ENCODE measurements around the gene OPCML. TPM values are rescaled to one million over a fixed set of nuclear protein-coding genes. Genes with fewer than 3 reads are reported as not detected.
A peak's percentile ranks its signal among the peaks of the same experiment; 100 is the strongest.

Gene OPCML
- total RNA-seq, 1 donor from 2014 or later = 0.10 TPM

DNA sequence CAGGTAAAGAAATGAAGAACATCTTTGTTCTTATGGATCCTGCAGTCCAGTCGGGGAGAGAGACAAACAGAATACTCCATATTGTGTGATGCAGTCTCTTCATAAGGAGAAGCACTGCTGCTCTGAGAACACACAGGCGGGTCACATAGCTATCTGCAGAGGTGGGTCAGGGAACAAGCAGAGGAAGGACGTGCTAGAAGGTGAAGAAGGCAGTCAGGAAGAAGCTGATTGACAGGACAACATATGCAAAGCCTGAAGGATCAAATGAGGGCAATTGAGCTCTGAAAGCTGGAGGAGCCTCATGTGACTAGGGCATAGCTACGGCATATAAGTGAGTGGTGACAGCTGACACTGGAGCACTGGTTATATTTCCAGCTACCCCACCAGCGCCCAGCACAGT lies 122.5 kb downstream of the OPCML start:
- DNase-seq (ENCODE audit: low spot score) = no peak

DNA sequence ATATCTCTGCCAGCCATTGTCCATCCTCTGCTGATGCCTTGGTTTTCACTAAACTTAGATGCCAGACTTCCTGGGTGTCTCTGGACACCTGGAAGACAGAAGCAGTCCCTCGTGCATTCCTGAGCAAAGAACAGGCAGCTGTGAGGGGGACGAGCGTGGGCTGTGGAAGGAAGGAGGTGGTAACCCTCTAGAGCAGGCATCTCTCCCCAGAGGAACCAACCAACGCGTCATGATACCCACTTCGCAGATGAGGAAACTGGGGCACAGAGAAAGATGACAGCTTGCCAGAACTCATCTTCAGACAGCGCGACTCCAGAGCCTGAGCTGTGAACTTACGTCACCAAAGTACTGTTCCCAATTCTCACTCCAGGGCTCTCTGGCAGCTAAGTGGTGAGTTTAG lies 123.4 kb downstream of the OPCML start:
- DNase-seq (ENCODE audit: low spot score) = no peak

DNA sequence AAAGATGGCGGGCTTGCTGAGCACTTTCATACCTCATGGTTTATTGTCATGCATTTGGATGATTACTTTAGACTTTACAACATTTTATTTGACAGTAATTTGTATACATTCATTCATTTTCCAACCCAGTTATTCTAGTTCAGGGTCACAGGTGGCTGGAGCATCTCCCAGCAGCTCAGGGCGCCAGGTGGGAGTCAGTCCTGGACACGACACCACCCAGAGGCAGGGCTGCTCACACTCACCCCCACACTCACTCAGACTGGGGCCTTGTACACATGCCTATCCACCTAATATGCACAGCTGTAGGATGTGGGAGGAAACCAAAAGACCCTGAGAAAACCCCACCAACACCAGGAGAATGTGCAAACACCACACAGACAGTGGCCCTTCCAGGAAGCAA lies 123.9 kb downstream of the OPCML start:
- no peak for DNase-seq (ENCODE audit: low spot score)

DNA sequence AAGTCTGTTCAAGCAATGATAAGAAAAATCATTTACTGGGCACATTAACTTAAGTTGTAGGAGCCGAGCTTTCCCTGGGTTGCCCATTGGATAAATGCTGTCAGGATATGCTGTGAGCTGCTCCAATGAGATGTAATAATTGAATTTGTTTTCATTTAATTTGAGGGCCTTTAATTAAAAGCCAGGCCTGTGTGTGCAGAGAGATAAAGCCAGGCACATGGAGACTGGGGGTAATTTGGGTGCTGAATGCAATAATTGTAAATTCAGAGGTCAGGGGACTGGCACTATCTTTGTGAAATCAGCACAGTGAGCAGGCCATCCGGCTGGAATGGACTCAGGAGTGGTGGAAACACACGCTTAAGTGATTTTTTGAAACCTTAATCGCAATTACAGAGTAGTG lies 125.8 kb downstream of the OPCML start:
- DNase-seq (ENCODE audit: low spot score) = no peak

DNA sequence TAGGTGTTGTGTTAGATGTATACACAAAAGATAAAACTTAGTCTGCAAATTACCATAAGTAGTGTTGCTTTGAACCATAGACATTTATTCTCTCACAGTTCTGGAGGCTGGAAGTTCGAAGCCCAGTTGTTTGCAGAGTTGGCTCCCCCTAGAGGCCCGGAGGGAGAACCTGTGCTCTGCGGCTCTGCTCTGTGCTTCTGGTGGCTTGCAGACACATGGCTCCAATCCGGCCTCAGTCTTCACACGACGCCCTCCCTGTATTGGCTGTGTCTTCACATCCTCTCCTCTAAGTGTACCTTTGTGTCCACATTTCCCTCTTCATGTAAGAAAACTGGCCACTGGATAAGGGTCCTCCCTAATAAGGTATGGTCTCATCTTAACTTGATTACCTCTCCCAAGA lies 128.4 kb downstream of the OPCML start:
- DNase-seq (ENCODE audit: low spot score) = no peak

DNA sequence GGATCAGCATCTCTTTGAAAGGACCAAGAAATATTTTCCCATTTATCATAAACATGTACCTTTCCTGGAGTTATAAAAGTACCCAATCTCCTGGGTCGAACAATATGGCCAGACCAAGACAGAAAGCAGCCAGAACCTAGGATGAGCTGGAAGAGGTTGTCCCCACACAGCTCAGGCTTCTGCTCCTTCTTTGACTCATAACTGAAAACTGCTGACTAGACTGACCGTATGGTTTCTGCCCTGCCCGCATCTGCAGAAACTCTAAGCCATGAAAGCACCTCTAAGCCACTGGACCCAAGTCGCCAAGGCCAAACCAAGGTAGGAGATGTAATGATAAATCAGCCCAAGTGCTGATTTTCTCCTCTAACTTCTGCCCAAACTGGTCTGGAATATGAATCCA lies 129.8 kb downstream of the OPCML start:
- DNase-seq (ENCODE audit: low spot score) = no peak

DNA sequence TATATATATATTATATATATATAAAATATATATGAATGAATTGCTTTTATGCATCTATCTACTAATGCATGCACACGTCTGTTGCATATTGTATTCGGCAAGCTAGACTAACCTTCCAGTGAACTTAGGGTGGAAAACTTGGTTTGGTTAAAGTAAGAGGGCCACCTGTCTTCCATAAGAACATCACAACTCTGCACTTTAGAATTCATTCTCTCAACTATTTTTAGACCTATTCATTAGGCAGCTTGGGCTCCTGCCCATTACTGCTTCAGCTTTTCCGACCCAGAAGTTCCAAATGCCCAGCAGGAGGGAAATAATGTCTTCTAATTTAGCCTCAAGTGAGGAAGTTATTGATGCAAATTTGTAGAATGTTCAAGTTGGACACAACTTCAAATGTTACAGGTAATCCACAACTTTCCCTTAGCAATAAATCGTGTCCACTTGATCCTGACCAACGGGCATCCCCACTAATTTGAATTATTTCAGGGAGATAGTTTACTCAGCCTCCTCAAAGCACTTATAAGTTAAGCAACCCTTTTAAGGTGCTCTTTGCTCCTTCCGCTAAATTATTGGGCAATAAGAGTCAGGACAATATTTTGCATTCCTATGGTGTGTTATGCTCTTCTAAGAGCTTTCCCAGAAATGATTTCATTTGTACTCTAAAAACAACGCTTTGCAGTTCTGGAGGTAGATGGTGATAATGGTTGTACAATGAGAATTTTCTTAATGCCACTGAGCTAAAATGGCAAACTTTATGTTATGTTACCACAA lies 132.3 kb downstream of the OPCML start:
- no peak for DNase-seq (ENCODE audit: low spot score)

DNA sequence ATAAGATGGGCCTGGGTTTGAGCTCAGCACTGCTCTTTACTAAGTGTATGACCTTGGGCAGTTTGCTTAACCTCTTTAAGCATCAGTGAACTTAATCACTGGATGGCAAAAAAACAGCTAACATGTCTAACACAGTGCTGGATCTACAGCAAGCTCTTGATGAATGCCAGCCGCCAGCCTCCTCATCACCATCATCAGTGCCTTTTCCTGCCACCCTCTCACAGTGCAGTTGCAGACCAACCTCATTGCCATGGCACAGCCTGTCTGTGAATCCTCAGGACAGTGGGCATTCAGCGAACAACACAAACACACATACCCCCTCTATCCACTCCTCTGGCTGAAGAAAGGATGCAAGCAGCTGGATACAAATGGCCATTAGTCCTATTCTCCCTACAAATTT lies 133.0 kb downstream of the OPCML start:
- no peak for DNase-seq (ENCODE audit: low spot score)

DNA sequence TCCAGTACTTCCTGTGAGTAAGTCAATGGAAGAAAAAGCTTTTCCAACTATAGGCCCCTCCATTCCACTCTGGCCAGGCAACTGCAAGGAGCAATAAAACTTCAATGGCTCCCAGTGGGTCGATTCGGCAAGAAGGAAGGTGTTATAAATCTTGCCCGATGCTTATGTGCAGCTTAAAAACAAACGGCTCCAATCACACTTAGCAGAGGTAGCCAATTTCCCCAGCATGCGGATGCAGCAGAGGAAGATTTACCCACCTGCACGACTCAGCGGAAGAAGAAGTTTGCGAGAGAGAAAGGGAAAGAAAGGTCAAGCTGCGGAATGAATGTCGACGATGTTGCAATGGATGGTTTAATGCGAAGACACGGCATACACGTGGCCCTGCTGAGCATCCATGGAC lies 141.5 kb downstream of the OPCML start:
- no peak for DNase-seq (ENCODE audit: low spot score)

DNA sequence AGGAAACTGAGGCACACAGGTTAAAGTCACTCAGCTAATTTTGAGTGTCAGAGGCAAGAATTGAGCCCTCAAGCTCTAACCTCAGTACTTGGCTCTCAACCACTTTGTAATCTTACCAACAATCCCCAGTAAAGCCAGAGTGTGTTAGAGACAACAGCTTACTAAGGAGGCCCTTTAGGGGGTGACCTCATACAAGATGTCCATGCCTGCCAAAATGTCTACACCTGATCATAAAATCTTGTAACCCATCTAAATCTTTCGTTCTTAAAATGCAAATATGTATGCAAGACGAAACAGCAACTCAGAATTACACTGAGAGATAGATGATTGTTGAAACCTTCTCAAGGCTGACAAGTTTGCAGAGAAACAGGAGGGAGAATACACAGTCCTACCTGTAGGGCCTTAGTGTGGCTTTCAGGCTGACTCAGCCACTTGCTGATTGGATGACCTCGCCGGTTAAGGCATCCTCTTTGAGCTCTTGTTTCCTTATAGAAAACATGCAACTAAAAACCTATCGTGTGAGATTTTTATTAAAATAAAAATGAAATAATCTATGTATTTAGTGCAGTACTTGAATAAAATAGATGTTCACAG lies 143.2 kb downstream of the OPCML start:
- DNase-seq (ENCODE audit: low spot score) = no peak

DNA sequence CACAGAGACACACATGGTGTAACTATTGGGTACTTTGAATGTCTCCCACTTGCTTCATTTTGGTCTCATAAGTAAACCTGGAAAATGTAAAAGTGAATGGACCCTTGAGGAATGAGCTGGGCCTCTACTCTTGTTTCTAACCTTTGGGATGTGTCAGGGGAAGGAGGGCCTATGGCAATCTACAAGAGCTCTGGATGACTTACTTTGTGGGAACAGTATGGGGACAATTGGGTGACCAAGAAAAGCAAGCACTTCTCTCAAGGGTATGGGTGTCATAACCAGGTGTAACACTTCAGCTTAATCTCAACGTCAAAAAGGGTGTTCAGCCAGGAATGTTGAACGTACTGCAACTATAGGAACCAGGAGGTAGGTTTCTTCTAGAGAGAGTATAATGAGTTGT lies 144.0 kb downstream of the OPCML start:
- no peak for DNase-seq (ENCODE audit: low spot score)

DNA sequence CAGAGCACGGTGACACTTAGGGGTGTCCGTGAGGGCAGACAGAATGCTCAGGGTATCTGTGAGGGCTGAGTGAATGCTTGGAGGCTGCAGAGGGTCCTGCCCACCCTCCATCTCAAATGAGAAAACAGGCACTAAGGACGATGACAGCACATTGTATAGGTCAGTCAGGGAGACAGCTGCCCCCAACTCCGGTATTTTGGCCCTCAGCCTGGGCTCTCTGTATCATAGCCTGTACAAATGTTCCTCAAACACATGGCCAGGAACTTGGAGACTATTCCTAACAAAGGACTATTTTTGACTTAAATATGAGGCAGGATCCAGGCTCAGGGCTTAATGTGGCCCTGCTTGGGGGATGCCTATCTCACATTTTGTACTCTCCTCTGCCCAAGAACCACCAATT lies 145.4 kb downstream of the OPCML start:
- DNase-seq (ENCODE audit: low spot score) = no peak

DNA sequence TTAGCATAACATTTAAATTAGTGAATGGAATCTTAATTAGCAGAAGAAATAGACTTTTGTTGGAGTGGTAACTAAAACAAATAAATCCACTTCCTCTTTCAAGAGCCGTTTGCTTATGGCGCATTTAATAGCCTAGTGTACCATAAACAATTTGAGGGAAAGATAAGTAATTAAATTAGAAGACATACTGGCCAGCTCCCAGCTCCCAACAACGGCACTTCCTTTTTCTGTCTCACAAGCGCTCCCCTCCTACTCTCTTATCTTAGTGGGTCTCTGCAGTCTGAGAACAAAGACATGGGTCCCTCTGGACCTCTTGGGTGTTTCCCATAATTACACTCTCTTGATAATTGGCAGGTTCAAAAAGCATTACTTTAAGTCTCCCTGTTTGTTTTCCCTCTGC lies 146.0 kb downstream of the OPCML start:
- DNase-seq (ENCODE audit: low spot score) = no peak

DNA sequence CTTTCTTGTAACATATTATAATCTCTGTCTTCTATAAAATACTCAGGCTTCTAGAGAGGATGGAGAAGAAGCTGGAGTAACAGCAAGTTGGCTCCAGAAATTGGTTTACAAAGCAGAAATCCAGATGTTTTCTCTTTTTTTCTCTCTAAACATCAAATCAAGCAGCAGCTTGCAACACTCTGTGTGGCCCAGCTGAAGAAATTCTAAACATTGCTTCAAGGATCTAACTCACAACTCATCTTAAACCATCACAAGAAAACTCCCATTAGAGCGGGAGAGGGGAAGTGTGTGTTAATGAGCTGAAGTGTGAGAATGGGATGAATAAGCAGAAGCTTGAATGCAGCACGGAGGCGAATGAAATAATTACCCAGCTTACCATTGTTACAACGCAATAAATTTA lies 146.5 kb downstream of the OPCML start:
- DNase-seq (ENCODE audit: low spot score) = no peak

DNA sequence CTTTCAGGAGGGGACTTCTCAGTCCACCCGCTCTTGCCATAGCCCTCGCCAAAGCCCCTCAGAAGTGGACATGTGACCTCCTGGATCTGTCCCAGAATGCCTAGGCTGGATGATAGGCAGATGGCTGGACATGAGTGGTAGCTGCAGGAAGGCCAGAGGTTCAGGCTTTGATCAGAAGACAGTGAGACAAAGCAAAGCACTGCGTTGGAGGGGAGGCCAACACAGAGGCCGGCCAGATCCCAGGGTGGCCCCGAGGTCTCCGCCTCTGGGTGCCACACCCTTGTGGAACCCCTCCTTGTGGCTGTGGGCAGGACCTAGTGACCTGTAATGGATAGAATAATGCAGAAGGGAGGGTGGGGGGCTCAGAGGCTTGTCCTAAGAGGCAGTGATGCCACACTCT lies 147.6 kb downstream of the OPCML start:
- DNase-seq (ENCODE audit: low spot score) = no peak

DNA sequence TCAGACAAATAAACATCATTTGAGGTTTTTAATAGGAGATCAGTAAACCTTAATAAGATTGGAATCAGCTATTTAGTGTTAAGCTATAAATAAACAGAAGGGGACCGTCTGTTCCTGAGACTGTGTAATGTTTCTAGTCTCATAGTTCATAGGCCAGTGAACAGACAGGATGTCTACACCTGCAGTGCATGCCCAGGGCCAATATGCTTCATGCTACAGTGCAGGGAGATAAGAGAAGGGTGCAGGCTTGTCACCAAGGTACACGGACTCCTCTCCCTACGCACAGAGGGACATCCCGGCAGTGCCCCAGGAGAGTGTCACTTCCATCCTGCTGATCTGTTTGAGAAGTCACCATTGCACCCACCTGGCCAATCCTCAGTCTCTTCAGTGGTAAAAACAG lies 148.6 kb downstream of the OPCML start:
- no peak for DNase-seq (ENCODE audit: low spot score)

DNA sequence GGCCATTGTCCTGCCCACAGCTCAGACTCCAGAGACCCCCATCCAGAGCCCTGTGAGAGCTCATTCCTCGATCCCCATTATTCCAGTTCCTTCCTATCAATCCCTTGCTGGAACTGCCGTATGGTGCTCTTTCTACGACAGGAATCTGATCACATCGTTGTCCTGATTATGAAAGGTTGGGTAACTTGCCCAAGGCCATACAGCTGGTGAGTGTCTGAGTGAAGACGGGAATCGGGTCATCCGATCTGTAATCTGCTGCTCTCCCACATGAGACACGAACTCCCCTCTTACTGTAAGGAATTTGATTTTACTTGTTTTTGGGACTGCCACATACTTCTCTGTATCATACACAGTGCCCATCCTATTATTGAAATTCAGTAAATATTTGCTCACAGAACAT lies 149.1 kb downstream of the OPCML start:
- no peak for DNase-seq (ENCODE audit: low spot score)

DNA sequence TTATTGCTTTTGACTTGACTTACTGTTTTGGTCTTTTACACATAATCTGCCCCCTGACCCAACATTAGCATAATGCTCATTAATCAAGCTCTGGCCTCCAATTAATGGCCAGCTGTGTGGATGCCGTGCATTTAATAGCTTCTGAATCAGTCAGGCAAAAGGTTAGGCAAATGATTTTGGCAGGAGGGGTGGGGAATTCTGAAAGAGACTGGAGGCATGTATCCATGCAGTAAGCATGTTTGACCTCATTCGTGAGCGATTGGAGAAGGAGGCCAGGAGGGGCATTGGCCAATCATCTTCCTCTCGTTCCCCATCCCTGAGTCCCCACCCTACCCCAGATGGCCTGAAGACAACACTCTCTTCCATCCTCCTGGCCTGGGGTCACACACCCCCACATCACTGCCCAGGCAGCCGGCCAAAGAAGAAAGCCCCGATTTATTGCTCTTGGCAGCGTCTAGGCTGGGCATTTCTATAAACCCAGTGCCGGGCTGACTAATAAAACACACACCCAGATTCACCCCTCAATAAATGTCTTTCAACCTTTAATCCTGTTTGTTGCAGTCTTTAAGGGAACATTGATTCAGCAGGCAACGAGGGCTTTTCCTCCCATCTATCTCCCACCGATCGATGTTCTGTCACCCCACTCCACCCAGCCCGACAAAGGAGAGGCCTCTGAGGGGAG lies 150.0 kb downstream of the OPCML start:
- peak; percentile 60 for DNase-seq (ENCODE audit: low spot score)

DNA sequence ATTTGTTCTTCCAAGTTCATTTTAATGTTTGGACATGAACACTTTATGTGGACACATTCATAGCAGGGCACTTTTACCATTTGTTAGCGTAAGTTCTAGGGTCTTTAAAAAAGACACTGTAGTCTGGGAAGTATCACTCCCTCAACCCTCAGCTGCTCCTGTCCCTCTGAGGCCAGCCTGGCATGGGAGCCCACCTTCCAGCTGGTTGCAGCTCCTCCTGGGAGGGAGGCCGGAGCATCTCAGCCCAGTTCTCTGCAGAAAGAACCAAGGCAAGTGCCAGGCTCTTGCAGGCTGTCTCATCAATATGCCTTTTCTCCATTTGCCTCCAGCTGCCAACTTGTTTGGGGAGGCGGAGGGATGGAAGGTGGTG lies 150.6 kb downstream of the OPCML start:
- no peak for DNase-seq (ENCODE audit: low spot score)

DNA sequence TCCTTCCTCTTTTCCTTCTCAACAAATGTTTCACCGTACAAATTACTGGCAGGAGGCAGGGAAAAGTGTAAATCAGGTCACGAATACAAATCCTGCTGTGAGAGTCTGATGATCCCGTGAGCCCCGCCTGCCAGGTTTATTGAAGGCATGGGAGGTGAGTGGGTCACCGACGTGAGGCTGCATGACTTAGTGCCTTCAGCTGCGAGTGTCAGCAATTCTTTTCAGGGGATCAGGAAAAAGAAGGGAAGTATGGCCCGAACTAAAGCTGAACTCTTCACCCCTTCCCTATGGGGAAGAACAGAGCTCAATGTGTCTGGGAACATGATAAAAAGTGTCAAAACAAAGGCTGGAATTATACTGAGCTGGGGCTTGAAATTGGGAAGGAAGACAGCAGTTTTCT lies 166.2 kb downstream of the OPCML start:
- DNase-seq (ENCODE audit: low spot score) = no peak

DNA sequence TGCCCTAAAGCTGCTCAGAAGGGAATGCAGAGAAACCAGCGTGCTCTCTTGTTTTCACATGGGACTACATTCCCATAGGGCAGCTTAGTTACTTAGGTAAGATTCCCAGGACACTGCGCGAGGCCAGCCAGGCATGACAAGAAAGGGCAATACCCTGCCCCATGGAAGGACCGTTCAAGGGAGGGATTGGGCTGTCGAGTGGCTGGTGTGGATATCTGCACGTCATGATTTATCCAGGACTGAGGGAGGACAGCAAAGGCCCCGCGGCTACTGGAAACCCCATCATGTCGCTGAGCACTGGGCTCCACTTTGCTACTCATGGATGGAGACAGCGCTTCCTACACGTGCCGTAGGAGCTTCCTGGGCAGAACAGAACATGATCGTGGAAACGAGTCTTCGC lies 169.4 kb downstream of the OPCML start:
- no peak for DNase-seq (ENCODE audit: low spot score)

DNA sequence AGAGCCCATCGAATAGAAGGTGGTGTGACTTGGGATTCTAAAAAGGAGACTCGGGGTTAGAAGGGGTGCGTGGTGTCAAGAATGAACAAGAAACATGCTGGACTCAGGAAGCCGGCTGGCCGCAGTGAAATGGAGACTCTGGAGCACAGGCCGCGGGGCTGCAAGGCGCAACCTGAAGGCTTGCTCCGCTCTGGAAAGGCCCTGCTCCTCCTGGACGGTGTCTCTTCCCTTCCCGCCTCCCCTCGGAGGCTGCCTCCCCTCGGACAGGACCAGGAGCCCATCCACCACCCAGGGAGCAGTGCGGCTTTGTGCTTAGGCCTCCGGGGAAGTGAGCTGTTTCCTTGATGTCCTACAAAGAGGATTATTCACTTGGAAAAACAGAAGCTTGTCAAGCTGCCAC lies 170.1 kb downstream of the OPCML start:
- DNase-seq (ENCODE audit: low spot score) = no peak

DNA sequence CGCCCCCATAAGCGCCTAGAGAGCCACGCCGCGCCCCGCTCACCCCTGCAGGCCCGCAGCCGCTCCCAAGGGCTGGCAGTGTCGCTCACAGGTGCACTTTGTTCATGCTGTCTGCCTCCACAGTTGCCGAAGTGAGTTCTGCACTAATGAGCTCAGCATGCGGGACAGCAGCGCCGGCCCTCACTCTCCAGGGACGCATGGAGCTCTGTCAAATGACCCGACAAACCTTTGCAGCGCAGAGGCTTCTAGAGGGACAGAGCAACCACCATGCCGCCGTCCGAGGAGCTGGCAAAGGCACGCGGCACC lies 170.7 kb downstream of the OPCML start:
- DNase-seq (ENCODE audit: low spot score) = no peak
